H9 (cell line): ENCODE results near the gene GALNT16. TPM values are rescaled to one million over a fixed set of nuclear protein-coding genes. Genes with fewer than 3 reads are reported as not detected.

Source experiments
- DNase-seq: peaks from one replicate; pipeline ENCODE4 v3.0.0-alpha.2; 2017
- H2AFZ ChIP-seq: one replicate; pipeline ENCODE4 v1.6.1; 2013; ENCODE audit warnings: mild to moderate bottlenecking, low read length, control low read depth, moderate library complexity
- H2AK5ac ChIP-seq: 2 replicates; pipeline ENCODE4 v1.6.1; 2013; ENCODE audit warnings: low read length, control low read depth, mixed read lengths; ENCODE audit not compliant: insufficient read length
- H2BK120ac ChIP-seq: one replicate; pipeline ENCODE4 v1.6.1; 2013; ENCODE audit warnings: low read depth, mild to moderate bottlenecking, low read length, control low read depth, inconsistent platforms; ENCODE audit not compliant: poor library complexity, severe bottlenecking
- H2BK12ac ChIP-seq: 2 replicates; pipeline ENCODE4 v1.6.1; 2013; ENCODE audit warnings: low read length, control low read depth, mixed read lengths, low read depth; ENCODE audit not compliant: insufficient read length
- H2BK15ac ChIP-seq: 2 replicates; pipeline ENCODE4 v1.6.1; 2013; ENCODE audit warnings: low read depth, low read length, control low read depth
- H2BK20ac ChIP-seq: one replicate; pipeline ENCODE4 v1.6.1; 2013; ENCODE audit warnings: low read depth, mild to moderate bottlenecking, low read length, control low read depth, inconsistent platforms; ENCODE audit not compliant: poor library complexity, severe bottlenecking
- H2BK5ac ChIP-seq: 2 replicates; pipeline ENCODE4 v1.6.1; 2013; ENCODE audit warnings: low read length, control low read depth, mixed read lengths; ENCODE audit not compliant: insufficient read length
- H3K14ac ChIP-seq: 2 replicates; pipeline ENCODE4 v1.6.1; 2013; ENCODE audit warnings: low read length, control low read depth; ENCODE audit not compliant: insufficient read depth
- H3K18ac ChIP-seq: 2 replicates; pipeline ENCODE4 v1.6.1; 2013; ENCODE audit warnings: low read depth, mild to moderate bottlenecking, mixed read lengths, low read length, control low read depth; ENCODE audit not compliant: insufficient read length
- H3K23ac ChIP-seq: 2 replicates; pipeline ENCODE4 v1.6.1; 2013; ENCODE audit warnings: low read length, control low read depth, mixed read lengths, low read depth; ENCODE audit not compliant: insufficient read length
- H3K23me2 ChIP-seq: 2 replicates; pipeline ENCODE4 v1.6.1; 2013; ENCODE audit warnings: low read depth, mild to moderate bottlenecking, mixed read lengths, low read length, control low read depth; ENCODE audit not compliant: insufficient read length, poor library complexity, severe bottlenecking
- H3K27ac ChIP-seq: 2 replicates; pipeline ENCODE4 v1.5.1; 2013; ENCODE audit warnings: low read length, control low read depth, mixed read lengths, low read depth; ENCODE audit not compliant: insufficient read length
- H3K27me3 ChIP-seq: 2 replicates; pipeline ENCODE4 v1.6.1; 2013; ENCODE audit warnings: low read length, control low read depth, inconsistent platforms; ENCODE audit not compliant: insufficient read depth
- H3K4ac ChIP-seq: 2 replicates; pipeline ENCODE4 v1.6.1; 2013; ENCODE audit warnings: low read depth, mild to moderate bottlenecking, control low read depth, inconsistent platforms, low read length, moderate library complexity
- H3K4me1 ChIP-seq: 2 replicates; pipeline ENCODE4 v1.6.1; 2013; ENCODE audit warnings: low read length, control low read depth, inconsistent platforms; ENCODE audit not compliant: insufficient read depth
- H3K4me2 ChIP-seq: 2 replicates; pipeline ENCODE4 v1.6.1; 2013; ENCODE audit warnings: low read length, control low read depth, mixed read lengths; ENCODE audit not compliant: insufficient read length, insufficient read depth
- H3K56ac ChIP-seq: 2 replicates; pipeline ENCODE4 v1.6.1; 2013; ENCODE audit warnings: low read depth, mild to moderate bottlenecking, mixed read lengths, low read length, control low read depth; ENCODE audit not compliant: insufficient read length
- H3K79me1 ChIP-seq: 2 replicates; pipeline ENCODE4 v1.6.1; 2013; ENCODE audit warnings: low read depth, mild to moderate bottlenecking, moderate library complexity, low read length, control low read depth, inconsistent platforms; ENCODE audit not compliant: insufficient read depth, poor library complexity, severe bottlenecking
- H3K79me2 ChIP-seq: 2 replicates; pipeline ENCODE4 v1.6.1; 2013; ENCODE audit warnings: low read length, control low read depth, inconsistent platforms; ENCODE audit not compliant: insufficient read depth
- H3K9ac ChIP-seq: 2 replicates; pipeline ENCODE4 v1.6.1; 2013; ENCODE audit warnings: low read length, control low read depth, mixed read lengths; ENCODE audit not compliant: insufficient read length; ENCODE audit errors: extremely low read depth
- H3K9me3 ChIP-seq: one replicate; pipeline ENCODE4 v1.6.1; 2013; ENCODE audit warnings: low read depth, low read length, inconsistent platforms; ENCODE audit not compliant: control insufficient read depth
- H3T11ph ChIP-seq: one replicate; pipeline ENCODE4 v1.6.1; 2013; ENCODE audit warnings: mild to moderate bottlenecking, low read length, control low read depth, inconsistent platforms
- H4K20me1 ChIP-seq: one replicate; pipeline ENCODE4 v1.6.1; 2013; ENCODE audit not compliant: control insufficient read depth, insufficient read length, insufficient read depth
- H4K5ac ChIP-seq: 2 replicates; pipeline ENCODE4 v1.6.1; 2013; ENCODE audit warnings: low read depth, mild to moderate bottlenecking, mixed read lengths, low read length, control low read depth; ENCODE audit not compliant: insufficient read length
- H4K8ac ChIP-seq: replicated peaks from 2 replicates; pipeline ENCODE4 v1.6.1; 2013; ENCODE audit warnings: low read length, control low read depth, mixed read lengths, low read depth; ENCODE audit not compliant: insufficient read length
- H4K91ac ChIP-seq: 2 replicates; pipeline ENCODE4 v1.6.1; 2013; ENCODE audit warnings: low read depth, mild to moderate bottlenecking, moderate library complexity, mixed read lengths, low read length, control low read depth; ENCODE audit not compliant: insufficient read length
- H3K27ac Mint-ChIP-seq, 3 experiments: 2 replicates in 2 of 3; 3 replicates in 1 of 3; pipeline ENCODE4 v1.8.0; 2020 to 2021; ENCODE audit warnings: mixed read lengths in 3 of 3, mild to moderate bottlenecking in 1 of 3, moderate library complexity in 1 of 3
- H3K27me3 Mint-ChIP-seq: 2 replicates; pipeline ENCODE4 v1.8.0; 2021; ENCODE audit warnings: low read depth, mild to moderate bottlenecking, moderate library complexity, mixed read lengths
- H3K36me3 Mint-ChIP-seq, 3 experiments: 2 replicates in 2 of 3; 3 replicates in 1 of 3; pipeline ENCODE4 v1.8.0; 2020 to 2021; ENCODE audit warnings: low read depth in 3 of 3, mixed read lengths in 3 of 3; ENCODE audit not compliant: insufficient read depth in 1 of 3
- H3K4me1 Mint-ChIP-seq, 2 experiments: 2 replicates each; pipeline ENCODE4 v1.8.0; 2020; ENCODE audit warnings: mixed read lengths in 2 of 2
- H3K4me3 Mint-ChIP-seq, 2 experiments: 2 replicates in 1 of 2; 3 replicates in 1 of 2; pipeline ENCODE4 v1.8.0; 2020 to 2021; ENCODE audit warnings: mild to moderate bottlenecking in 2 of 2, mixed read lengths in 2 of 2, moderate library complexity in 1 of 2
- H3K9me3 Mint-ChIP-seq, 2 experiments: 2 replicates in 1 of 2; 3 replicates in 1 of 2; pipeline ENCODE4 v1.8.0; 2020; ENCODE audit warnings: mild to moderate bottlenecking in 2 of 2, mixed read lengths in 2 of 2, moderate library complexity in 1 of 2
- WGBS: extraction: QIAGEN DNeasy Blood & Tissue Kit; methylation state at CpG from one replicate; pipeline ENCODE4 v1.1.7; 2013; ENCODE audit warnings: missing lambda C conversion rate, low lambda C conversion rate, mixed read lengths; ENCODE audit not compliant: insufficient read length; ENCODE audit errors: extremely low coverage; 5-methylcytosine and 5-hydroxymethylcytosine counted together
- total RNA-seq: library from RNA; stranded (reverse); gene quantifications from 2 replicates; pipeline ENCODE4 v1.2.1, GENCODE V29; 2021
- TF ChIP-seq, protein P1 (sequence below): fragments of 200-600 bp; sonication (generic); conservative IDR thresholded peaks from 3 replicates; pipeline ENCODE4 v1.8.0; 2021; ENCODE audit warnings: antibody characterized with exemption, mild to moderate bottlenecking

GALNT16 gene
- total RNA-seq, 1 experiment from 2014 or later, result 2.3 TPM

DNA sequence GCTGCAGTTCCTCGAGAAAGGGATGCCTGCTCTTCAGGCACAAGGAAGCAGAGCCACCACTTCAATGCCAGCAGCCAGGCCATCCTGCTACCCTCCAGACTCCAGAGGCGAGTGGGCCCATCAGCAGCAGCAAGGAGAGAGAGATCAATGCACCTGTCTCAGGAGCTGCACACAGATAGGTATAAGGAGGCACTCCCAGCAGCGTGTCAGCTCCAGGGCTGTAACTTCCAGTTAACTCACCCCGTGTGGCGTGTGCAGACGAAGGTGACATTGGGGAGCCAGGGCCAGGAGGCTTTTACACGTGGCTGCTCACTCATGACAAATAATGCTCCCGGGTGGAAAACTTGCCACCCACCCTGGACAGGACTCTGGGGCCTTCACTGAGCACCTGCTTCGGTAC lies 24.2 kb downstream of the GALNT16 start:
- Histone ChIP-seq H4K5ac (no peak overlapping the region), H4K20me1 (no peaks in the 10 kb centered on the region), H2AK5ac (no peak overlapping the region), H2BK20ac (no peak overlapping the region), H3T11ph (no peak overlapping the region), H2AFZ (no peak overlapping the region), H3K9me3 (no peaks in the 10 kb centered on the region), H3K4me1 (no peaks in the 10 kb centered on the region), H2BK12ac (no peak overlapping the region), H2BK5ac (no peak overlapping the region), H3K27me3 (no peaks in the 10 kb centered on the region), H2BK120ac (no peak overlapping the region), H3K18ac (no peak overlapping the region), H3K56ac (no peak overlapping the region), H2BK15ac (no peak overlapping the region), H3K4ac (no peak overlapping the region), H3K23ac (no peak overlapping the region), H4K91ac (no peak overlapping the region), H4K8ac (no peak overlapping the region), H3K14ac (no peak overlapping the region), H3K23me2 (peaks cover 2% of the 10 kb centered on the region), H3K79me1 (no peaks in the 10 kb centered on the region), H3K4me2 (no peak overlapping the region), H3K27ac (no peak overlapping the region), H3K79me2 (no peaks in the 10 kb centered on the region), H3K9ac (no peak overlapping the region)
- DNase-seq, result no peak
- no CpG with 5 or more reads among the region's 9 CpGs for WGBS
- peaks cover 8 to 12% of the 10 kb centered on the region in 2 experiments for H3K4me1 Mint-ChIP-seq
- no peak overlapping the region for H3K27ac Mint-ChIP-seq
- no peaks in the 10 kb centered on the region for H3K36me3 Mint-ChIP-seq
- no peak overlapping the region for H3K4me3 Mint-ChIP-seq
- no peaks in the 10 kb centered on the region for H3K9me3 Mint-ChIP-seq
- TF ChIP-seq, protein P1, sequence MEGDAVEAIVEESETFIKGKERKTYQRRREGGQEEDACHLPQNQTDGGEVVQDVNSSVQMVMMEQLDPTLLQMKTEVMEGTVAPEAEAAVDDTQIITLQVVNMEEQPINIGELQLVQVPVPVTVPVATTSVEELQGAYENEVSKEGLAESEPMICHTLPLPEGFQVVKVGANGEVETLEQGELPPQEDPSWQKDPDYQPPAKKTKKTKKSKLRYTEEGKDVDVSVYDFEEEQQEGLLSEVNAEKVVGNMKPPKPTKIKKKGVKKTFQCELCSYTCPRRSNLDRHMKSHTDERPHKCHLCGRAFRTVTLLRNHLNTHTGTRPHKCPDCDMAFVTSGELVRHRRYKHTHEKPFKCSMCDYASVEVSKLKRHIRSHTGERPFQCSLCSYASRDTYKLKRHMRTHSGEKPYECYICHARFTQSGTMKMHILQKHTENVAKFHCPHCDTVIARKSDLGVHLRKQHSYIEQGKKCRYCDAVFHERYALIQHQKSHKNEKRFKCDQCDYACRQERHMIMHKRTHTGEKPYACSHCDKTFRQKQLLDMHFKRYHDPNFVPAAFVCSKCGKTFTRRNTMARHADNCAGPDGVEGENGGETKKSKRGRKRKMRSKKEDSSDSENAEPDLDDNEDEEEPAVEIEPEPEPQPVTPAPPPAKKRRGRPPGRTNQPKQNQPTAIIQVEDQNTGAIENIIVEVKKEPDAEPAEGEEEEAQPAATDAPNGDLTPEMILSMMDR, result no peak
- peaks cover 6% of the 10 kb centered on the region for H3K27me3 Mint-ChIP-seq
